Glutamatergic neuron (in vitro differentiated cells): ENCODE data around the gene PAK4. TPM values are rescaled to one million over a fixed set of nuclear protein-coding genes. Genes with fewer than 3 reads are reported as not detected.

Experiments
- DNase-seq: peaks from one replicate; pipeline ENCODE4 v3.0.0; 2022
- H3K27ac Mint-ChIP-seq: one replicate; pipeline ENCODE4 v1.8.0; 2020; ENCODE audit warnings: mild to moderate bottlenecking, mixed read lengths, inconsistent platforms; ENCODE audit not compliant: unreplicated experiment
- H3K27me3 Mint-ChIP-seq: one replicate; pipeline ENCODE4 v1.8.0; 2020; ENCODE audit warnings: mild to moderate bottlenecking, moderate library complexity, mixed read lengths, inconsistent platforms; ENCODE audit not compliant: unreplicated experiment
- H3K36me3 Mint-ChIP-seq: one replicate; pipeline ENCODE4 v1.8.0; 2020; ENCODE audit warnings: mild to moderate bottlenecking, mixed read lengths, inconsistent platforms; ENCODE audit not compliant: unreplicated experiment
- H3K4me1 Mint-ChIP-seq: one replicate; pipeline ENCODE4 v1.8.0; 2020; ENCODE audit warnings: mild to moderate bottlenecking, low read depth, mixed read lengths, inconsistent platforms; ENCODE audit not compliant: unreplicated experiment
- H3K4me3 Mint-ChIP-seq: one replicate; pipeline ENCODE4 v1.8.0; 2020; ENCODE audit warnings: mild to moderate bottlenecking, mixed read lengths, inconsistent platforms; ENCODE audit not compliant: unreplicated experiment
- H3K9me3 Mint-ChIP-seq: one replicate; pipeline ENCODE4 v1.8.0; 2020; ENCODE audit warnings: mild to moderate bottlenecking, moderate library complexity, mixed read lengths, inconsistent platforms; ENCODE audit not compliant: unreplicated experiment
- CTCF ChIP-seq: fragments of 200-600 bp; sonication (generic); IDR thresholded peaks from one replicate; pipeline ENCODE4 v1.5.0; 2021; ENCODE audit not compliant: partially characterized antibody, unreplicated experiment
- total RNA-seq: library from RNA; stranded (reverse); fragmentation: NEBNext Ultra II Directional; extraction: Animal tissue kit (Norgen Biotek cat#: 25700); gene quantifications from one replicate; pipeline ENCODE4 v1.2.1, GENCODE V29; 2021; ENCODE audit not compliant: unreplicated experiment

The PAK4 gene
- total RNA-seq, 1 donor from 2014 or later, result 52.5 TPM

- no peak for TF ChIP-seq CTCF
- DNase-seq, result no peak
- no peak overlapping the region for H3K27ac Mint-ChIP-seq
- H3K27me3 Mint-ChIP-seq, result peaks cover 15% of the 10 kb centered on the region
- no peak overlapping the region for H3K4me3 Mint-ChIP-seq
- no peaks in the 10 kb centered on the region for H3K36me3 Mint-ChIP-seq
- H3K9me3 Mint-ChIP-seq, result peaks cover 1% of the 10 kb centered on the region
- H3K4me1 Mint-ChIP-seq, result peaks cover 1% of the 10 kb centered on the region
These were observed 43.4 kb upstream of the PAK4 start for GRCh38 chr19:39082167-39082566.

- no peaks in the 10 kb centered on the region for H3K36me3 Mint-ChIP-seq
- no peak overlapping the region for H3K27ac Mint-ChIP-seq
- no peak overlapping the region for H3K4me3 Mint-ChIP-seq
- peaks cover 15% of the 10 kb centered on the region for H3K27me3 Mint-ChIP-seq
- H3K4me1 Mint-ChIP-seq, result peaks cover 1% of the 10 kb centered on the region
- no peak for TF ChIP-seq CTCF
- DNase-seq, result no peak
- no peaks in the 10 kb centered on the region for H3K9me3 Mint-ChIP-seq
These were observed 42.6 kb upstream of the PAK4 start for GRCh38 chr19:39082745-39083598.

GRCh38 chr19:39083599-39083982 is 42.0 kb upstream of the PAK4 start:
- peaks cover 15% of the 10 kb centered on the region for H3K27me3 Mint-ChIP-seq
- peaks cover 1% of the 10 kb centered on the region for H3K4me1 Mint-ChIP-seq
- H3K27ac Mint-ChIP-seq, result no peak overlapping the region
- H3K36me3 Mint-ChIP-seq, result no peaks in the 10 kb centered on the region
- TF ChIP-seq CTCF, result no peak
- no peak for DNase-seq
- no peak overlapping the region for H3K4me3 Mint-ChIP-seq
- no peaks in the 10 kb centered on the region for H3K9me3 Mint-ChIP-seq

GRCh38 chr19:39083983-39084731 is 41.4 kb upstream of the PAK4 start, which contains the start of gene ACP7:
TSS of gene ACP7 (plus strand) at chr19:39084368. CDS start at chr19:39085270, 902 bp downstream.
- TF ChIP-seq CTCF, result no peak
- no peak for DNase-seq
- Mint-ChIP-seq H3K36me3 (no peaks in the 10 kb centered on the region), H3K27me3 (peaks cover 15% of the 10 kb centered on the region), H3K9me3 (no peaks in the 10 kb centered on the region), H3K4me1 (peaks cover 1% of the 10 kb centered on the region), H3K27ac (no peak within 1 kb of the TSS), H3K4me3 (peak within 1 kb of the TSS; percentile 77)

GRCh38 chr19:39084732-39085080 is 40.9 kb upstream of the PAK4 start:
- H3K27me3 Mint-ChIP-seq, result peaks cover 19% of the 10 kb centered on the region
- no peak for DNase-seq
- H3K36me3 Mint-ChIP-seq, result no peaks in the 10 kb centered on the region
- peaks cover 1% of the 10 kb centered on the region for H3K4me1 Mint-ChIP-seq
- TF ChIP-seq CTCF, result no peak
- H3K27ac Mint-ChIP-seq, result no peak overlapping the region
- H3K9me3 Mint-ChIP-seq, result no peaks in the 10 kb centered on the region
- H3K4me3 Mint-ChIP-seq, result peak overlapping the region; percentile 77
